ENCODE data around the gene SNAI3.

Gene SNAI3

DNA sequence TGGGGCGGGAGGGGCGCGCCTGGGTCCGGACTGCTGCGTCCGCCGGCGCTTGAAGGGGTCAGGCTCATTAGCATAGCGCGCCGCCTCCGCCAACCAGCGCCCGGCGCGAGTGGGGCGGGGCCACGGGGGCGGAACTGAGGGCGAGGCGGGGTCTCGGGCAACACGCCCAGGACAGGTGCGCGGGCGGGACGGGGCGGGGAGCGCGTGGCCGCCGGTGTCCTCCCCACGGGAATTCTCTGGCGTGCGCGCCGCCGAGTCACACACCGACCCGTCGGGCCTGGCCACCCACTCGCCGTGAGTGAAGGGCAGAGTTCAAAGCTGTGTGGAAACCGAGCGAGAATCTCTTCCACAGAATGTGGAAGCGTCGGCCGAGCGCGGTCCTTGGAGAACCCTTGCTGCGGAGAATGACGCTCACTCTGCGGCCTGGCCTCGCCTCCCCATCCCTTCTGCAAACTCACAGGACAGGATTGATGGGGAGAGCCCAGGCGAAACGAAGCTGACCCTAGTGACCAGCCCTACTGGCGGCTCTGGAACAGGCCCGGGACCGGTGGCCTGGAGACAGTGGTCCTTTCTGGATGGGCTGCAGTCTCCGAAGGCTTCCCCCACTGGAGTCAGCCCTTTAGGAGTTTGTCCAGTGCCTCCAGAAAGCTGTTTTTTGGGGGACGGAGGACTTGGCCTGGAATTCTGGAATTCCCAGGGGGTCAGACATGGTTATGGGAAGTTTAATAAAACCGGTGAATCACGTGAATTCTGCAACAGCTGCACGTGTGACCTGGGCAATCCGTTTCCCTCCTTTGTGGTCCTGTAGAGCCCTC, at the start of gene SNAI3:
Gene SNAI3, minus strand, starts transcription at position 69 of the 815 bp plus-strand sequence. CDS start 101 bp downstream, outside the sequence.
- TF ChIP-seq, protein P1, sequence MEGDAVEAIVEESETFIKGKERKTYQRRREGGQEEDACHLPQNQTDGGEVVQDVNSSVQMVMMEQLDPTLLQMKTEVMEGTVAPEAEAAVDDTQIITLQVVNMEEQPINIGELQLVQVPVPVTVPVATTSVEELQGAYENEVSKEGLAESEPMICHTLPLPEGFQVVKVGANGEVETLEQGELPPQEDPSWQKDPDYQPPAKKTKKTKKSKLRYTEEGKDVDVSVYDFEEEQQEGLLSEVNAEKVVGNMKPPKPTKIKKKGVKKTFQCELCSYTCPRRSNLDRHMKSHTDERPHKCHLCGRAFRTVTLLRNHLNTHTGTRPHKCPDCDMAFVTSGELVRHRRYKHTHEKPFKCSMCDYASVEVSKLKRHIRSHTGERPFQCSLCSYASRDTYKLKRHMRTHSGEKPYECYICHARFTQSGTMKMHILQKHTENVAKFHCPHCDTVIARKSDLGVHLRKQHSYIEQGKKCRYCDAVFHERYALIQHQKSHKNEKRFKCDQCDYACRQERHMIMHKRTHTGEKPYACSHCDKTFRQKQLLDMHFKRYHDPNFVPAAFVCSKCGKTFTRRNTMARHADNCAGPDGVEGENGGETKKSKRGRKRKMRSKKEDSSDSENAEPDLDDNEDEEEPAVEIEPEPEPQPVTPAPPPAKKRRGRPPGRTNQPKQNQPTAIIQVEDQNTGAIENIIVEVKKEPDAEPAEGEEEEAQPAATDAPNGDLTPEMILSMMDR (IDR thresholded peaks at IDR 0.05): no peak

DNA sequence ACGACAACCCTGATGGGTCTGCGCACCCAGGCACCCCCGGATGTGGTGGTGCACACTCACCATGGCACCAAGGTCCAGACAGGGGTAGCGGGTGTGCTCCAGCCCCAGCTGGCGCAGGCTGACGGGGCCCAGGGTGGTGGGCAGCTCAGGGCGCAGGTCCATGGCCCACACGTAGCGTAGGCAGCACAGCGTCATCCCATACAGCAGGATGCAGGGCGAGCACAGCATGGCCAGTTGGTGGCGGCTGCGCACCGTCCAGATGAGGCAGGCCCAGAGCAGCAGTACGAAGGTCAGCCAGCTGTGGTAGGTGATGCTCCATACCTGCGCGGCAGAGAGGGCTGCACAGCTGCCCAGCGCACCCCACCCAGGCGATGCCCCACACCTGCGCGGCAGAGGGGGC, 49.8 kb upstream of the SNAI3 start:
- TF ChIP-seq, protein P1 (IDR thresholded peaks at IDR 0.05): no peak

DNA sequence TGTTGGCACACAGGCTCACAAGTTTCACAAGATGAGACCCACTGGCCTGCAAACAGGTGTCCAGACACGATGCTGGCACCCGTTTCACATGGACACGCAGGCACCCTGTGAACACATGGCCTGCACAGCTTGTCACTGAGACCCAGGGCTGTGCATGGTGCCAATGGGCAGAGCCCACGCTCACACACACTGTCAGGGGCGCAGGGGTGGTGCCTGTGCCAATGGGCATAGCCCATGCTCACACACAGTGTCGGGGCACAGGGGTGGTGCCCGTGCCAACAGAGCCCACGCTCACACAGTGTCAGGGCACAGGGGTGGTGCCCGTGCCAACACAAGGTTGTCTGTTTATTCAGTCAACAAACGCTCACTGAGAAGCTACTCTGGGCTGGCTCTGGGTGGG, 49.3 kb upstream of the SNAI3 start:
- TF ChIP-seq, protein P1 (IDR thresholded peaks at IDR 0.05): no peak

DNA sequence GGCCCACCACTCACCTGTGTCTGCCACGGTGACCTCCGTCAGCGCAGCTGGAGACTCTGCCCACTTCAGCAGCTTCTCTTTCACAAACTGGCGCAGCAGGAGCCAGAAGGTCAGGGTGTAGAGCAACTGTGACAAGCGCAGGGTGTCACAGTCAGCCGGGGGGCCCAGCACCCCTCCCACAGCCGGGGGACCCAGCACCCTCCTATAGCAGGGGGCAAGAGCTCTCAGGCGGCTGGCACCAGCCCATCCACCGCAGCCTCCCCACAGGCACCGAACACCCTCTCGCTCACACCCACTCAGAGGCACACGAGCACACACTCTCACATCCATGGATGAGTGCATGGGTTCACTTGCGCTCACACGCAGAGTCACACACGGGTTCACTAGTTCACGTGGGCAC, 48.8 kb upstream of the SNAI3 start:
- TF ChIP-seq, protein P1 (IDR thresholded peaks at IDR 0.05): no peak

DNA sequence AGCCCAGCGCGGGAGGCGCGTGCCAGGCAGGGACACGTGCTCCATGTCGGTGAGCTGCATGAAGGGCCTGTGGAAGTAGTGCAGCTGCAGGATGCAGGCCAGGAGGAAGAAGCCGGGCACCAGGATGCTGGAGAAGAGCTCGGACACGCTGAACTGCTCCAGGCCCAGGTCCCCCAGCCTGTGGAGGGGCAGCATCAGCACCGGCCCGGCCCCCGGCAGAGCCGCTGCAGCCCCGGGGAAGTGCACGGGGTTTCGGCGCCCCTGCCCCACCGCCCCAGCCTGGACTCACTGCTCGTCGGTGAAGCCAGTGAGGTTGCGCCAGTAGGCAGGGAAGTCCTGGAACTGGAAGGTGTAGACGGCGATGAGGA, 48.0 kb upstream of the SNAI3 start:
- TF ChIP-seq, protein P1 (IDR thresholded peaks at IDR 0.05): no peak

DNA sequence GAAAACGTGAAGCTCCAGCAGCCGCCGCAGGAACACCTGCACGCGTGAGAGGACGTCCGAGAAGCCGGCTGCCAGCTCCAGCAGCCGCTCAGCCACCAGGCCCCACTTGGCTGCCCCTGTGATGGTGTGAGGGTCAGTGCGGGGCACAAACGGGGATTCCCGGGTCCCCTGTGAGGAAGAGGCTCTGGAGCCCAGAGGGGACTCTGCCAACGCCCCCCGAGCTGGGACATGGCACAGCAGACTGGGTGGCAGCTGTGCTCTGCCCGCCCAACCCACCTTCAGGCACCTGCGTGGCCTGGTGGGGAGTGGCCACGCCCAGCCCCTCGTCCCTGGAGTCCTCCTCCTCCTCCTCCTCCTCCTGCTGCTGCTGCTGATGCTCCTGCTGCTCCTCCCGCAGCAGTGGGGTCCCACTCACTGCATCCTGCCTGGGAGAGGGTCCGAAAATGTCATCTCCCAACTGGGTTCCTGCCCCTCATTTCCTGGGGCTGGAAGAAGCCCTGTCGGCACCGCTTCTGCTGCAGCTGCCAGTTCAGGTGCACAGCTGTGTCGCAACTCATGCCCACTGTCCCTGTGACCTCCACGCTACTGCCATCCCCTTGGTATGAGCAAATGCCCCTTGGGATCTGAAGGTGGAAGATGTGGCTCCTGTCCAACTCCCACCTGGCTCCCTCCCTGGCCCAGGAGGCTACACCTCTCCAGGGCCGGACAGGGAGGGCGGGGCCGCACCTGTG, 47.5 kb upstream of the SNAI3 start:
- TF ChIP-seq, protein P1 (IDR thresholded peaks at IDR 0.05): no peak

DNA sequence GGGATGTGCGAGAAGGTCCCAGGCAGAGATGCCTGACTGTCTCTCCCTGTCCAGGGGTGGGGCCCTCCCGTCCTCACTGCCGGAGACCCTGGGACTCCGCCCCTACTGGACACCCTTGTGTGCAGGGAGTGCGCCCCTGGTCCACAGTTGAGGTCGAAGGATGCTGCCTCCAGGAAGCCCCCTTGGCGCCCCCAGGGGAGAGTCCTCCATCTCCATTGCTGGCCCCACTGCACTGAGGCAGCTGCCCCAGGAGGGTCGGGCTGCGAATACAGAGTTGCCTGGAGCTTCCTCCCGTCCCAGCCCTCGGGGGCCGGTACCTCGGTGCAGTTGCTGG, 46.6 kb upstream of the SNAI3 start:
- TF ChIP-seq, protein P1 (IDR thresholded peaks at IDR 0.05): no peak

Data from LNCAP (cell line).